AG04449 (cell line): ENCODE results near the gene CD44.

Experiments
- CTCF ChIA-PET: fragments of 350-600 bp; formaldehyde crosslinking; extraction: SDS; loops from one replicate; lab custom pipeline; 2021; ENCODE audit warnings: antibody characterized with exemption; lab: Yijun Ruan, JAX
- POLR2A ChIA-PET: fragments of 400-600, 350-600 bp; formaldehyde crosslinking; extraction: SDS; loops from one replicate; lab custom pipeline; 2020; ENCODE audit warnings: antibody characterized with exemption, inconsistent platforms; lab: Yijun Ruan, JAX
- DNase-seq: peaks from one replicate; pipeline ENCODE4 v3.0.0-alpha.2; 2010; ENCODE audit warnings: low read depth, low spot score
- H3K4me3 ChIP-seq: 2 replicates; pipeline ENCODE4 v1.5.1; 2011; ENCODE audit warnings: low read depth, mild to moderate bottlenecking, control low read depth, low read length
- CTCF ChIP-seq: IDR thresholded peaks from one replicate; pipeline ENCODE4 v1.5.1; 2011; ENCODE audit warnings: mild to moderate bottlenecking, moderate library complexity, low read length, control low read depth, inconsistent platforms; ENCODE audit not compliant: insufficient read depth; ENCODE audit errors: missing control alignments

Gene CD44

GRCh38 chr11:35259529-35259928 lies 120.6 kb downstream of the CD44 start:
- TF ChIP-seq CTCF: no peak
- no peak for DNase-seq
- ChIA-PET POLR2A (no interaction called here), CTCF (no interaction called here)
- no peak overlapping the region for H3K4me3 ChIP-seq

- H3K4me3 ChIP-seq: no peak overlapping the region
- ChIA-PET CTCF (interaction anchor here (0.8 to 1.4 kb wide), 3 partner anchors 13 to 29 kb away, joined by 3 to 4 read pairs (median 3); no protein-coding TSS in a partner anchor), POLR2A (interaction anchor here (0.5 kb wide), 1 partner anchor 20 kb away, joined by 6 read pairs; no protein-coding TSS in a partner anchor)
- TF ChIP-seq CTCF: no peak
- DNase-seq: peak; percentile 40
Observed at GRCh38 chr11:35260342-35260985, 121.5 kb downstream of the CD44 start.

GRCh38 chr11:35261197-35261596 lies 122.2 kb downstream of the CD44 start:
- POLR2A ChIA-PET: interaction anchor here (0.5 kb wide), 1 partner anchor 21 kb away, joined by 6 read pairs; no protein-coding TSS in a partner anchor
- no peak overlapping the region for H3K4me3 ChIP-seq
- CTCF ChIA-PET: interaction anchor here (0.8 to 1.4 kb wide), 2 partner anchors 12 to 24 kb away, joined by 3 to 4 read pairs; no protein-coding TSS in a partner anchor
- TF ChIP-seq CTCF: no peak
- DNase-seq: no peak

- no peak overlapping the region for H3K4me3 ChIP-seq
- CTCF ChIA-PET: no interaction called here
- POLR2A ChIA-PET: no interaction called here
- TF ChIP-seq CTCF: no peak
- no peak for DNase-seq
Observed at GRCh38 chr11:35262056-35262455, 123.1 kb downstream of the CD44 start.

- H3K4me3 ChIP-seq: no peak overlapping the region
- POLR2A ChIA-PET: no interaction called here
- DNase-seq: no peak
- no peak for TF ChIP-seq CTCF
- CTCF ChIA-PET: interaction anchor here (0.7 kb wide), 1 partner anchor 129 kb away, joined by 3 read pairs; no protein-coding TSS in a partner anchor
Observed at GRCh38 chr11:35262735-35263134, 123.8 kb downstream of the CD44 start.

GRCh38 chr11:35265755-35266454 lies 126.9 kb downstream of the CD44 start:
- ChIA-PET POLR2A (interaction anchor here (1.1 kb wide), 1 partner anchor 102 kb away, joined by 3 read pairs; no protein-coding TSS in a partner anchor), CTCF (interaction anchor here (1.8 kb wide), 1 partner anchor 126 kb away, joined by 4 read pairs; no protein-coding TSS in a partner anchor)
- no peak for TF ChIP-seq CTCF
- no peak overlapping the region for H3K4me3 ChIP-seq
- no peak for DNase-seq
